Measurements from ENCODE around the gene INO80D. TPM values are rescaled to one million over a fixed set of nuclear protein-coding genes. Genes with fewer than 3 reads are reported as not detected.

Gene INO80D
- total and polyA plus RNA-seq, 2 of the 8 experiments (the other 6 are each of a cell fraction or from before 2014, with no cell fraction given), result 6.2 to 37.4 TPM

DNA sequence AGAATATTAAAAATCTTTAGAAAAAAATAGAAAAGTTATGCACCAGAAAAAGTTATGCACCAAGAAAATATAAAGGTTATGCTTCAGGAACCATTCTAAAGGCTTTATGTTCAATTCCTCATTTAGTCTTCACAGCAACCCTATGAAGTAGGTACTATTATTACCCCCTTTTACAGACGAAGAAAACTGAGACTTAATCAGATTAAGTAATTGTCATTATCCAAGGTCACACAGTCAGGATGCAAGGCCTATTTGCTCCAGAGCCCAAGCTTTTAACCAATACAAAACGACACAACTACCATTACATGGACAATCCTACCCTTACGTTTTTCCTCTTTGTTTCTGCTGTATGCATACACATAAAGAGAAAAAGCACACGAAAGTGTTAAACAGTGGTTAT is 5.0 kb downstream of the INO80D start:
- DNase-seq (ENCODE audit: low read depth in 1 of 2, low spot score in 2 of 2) (no peak), FAIRE-seq (no peak)
- Histone ChIP-seq H3K79me1 (ENCODE audit: low read depth, low read length) (no peaks in the 10 kb centered on the region; the same call in 1 of the 2 replicates), H3K23me2 (ENCODE audit: low read depth, low read length) (peaks cover 8% of the 10 kb centered on the region), H3K4me1 (replicated peaks in 1 of 4; ENCODE audit: control insufficient read depth in 3 of 4, insufficient read depth in 4 of 4, low read length in 3 of 4) (peaks cover 4 to 25% (median 19%) of the 10 kb centered on the region in 4 experiments; a peak in 6 of 7 replicates), H4K20me1 (replicated peaks in 1 of 2; ENCODE audit: control insufficient read depth in 1 of 2, insufficient read depth in 2 of 2, low read length in 2 of 2) (no peaks in the 10 kb centered on the region), H2BK20ac (ENCODE audit: low read length) (no peak overlapping the region), H2AFZ (ENCODE audit: low read length) (no peak overlapping the region), H3K18ac (ENCODE audit: extremely low read depth, low read length) (no peak overlapping the region; the same call in 1 of the 2 replicates), H4K8ac (ENCODE audit: extremely low read depth, insufficient read depth, low read length) (no peak overlapping the region), H2BK120ac (replicated peaks; ENCODE audit: low read depth, low read length) (no peak overlapping the region), H3K4me2 (ENCODE audit: insufficient read depth in 1 of 2, low read depth in 2 of 2, low read length in 2 of 2) (no peak overlapping the region; a peak in 1 of 4 replicates), H2BK12ac (ENCODE audit: low read depth, low read length) (peak overlapping the region; percentile 32), H4K5ac (ENCODE audit: insufficient read length, low read depth, low read length) (peak overlapping the region; percentile 71), H3K56ac (replicated peaks; ENCODE audit: insufficient read length, low read depth, low read length) (no peak overlapping the region), H2BK5ac (ENCODE audit: low read depth, low read length) (no peak overlapping the region), H3K9ac (replicated peaks in 1 of 4; ENCODE audit: extremely low read depth in 1 of 4, low read depth in 3 of 4, low read length in 3 of 4) (no peak overlapping the region), H3K14ac (ENCODE audit: insufficient read length) (no peak overlapping the region), H3K27ac (ENCODE audit: low read depth, low read length) (no peak overlapping the region; the same call in 1 of the 2 replicates), H3K23ac (ENCODE audit: insufficient read length) (no peak overlapping the region), H3K36me3 (ENCODE audit: control insufficient read depth in 2 of 4, insufficient read depth in 4 of 4, low read length in 3 of 4) (no peaks in the 10 kb centered on the region), H3K4me3 (ENCODE audit: extremely low read depth in 1 of 4, insufficient read depth in 2 of 4, low read depth in 3 of 4, low read length in 4 of 4) (peak overlapping the region in 1 of 4 experiments; percentile 19; a peak in 1 of 8 replicates), H2AK5ac (ENCODE audit: low read depth, low read length) (no peak overlapping the region), H3K27me3 (replicated peaks in 1 of 4; ENCODE audit: control insufficient read depth in 3 of 4, extremely low read depth in 1 of 4, insufficient read depth in 3 of 4, low read length in 3 of 4) (no peaks in the 10 kb centered on the region), H3K9me3 (ENCODE audit: insufficient read depth in 2 of 2, low read depth in 1 of 2, low read length in 1 of 2) (no peaks in the 10 kb centered on the region), H3K79me2 (ENCODE audit: control insufficient read depth in 1 of 2, insufficient read depth in 2 of 2, low read length in 2 of 2) (peaks cover 0 to 69% of the 10 kb centered on the region in 2 experiments; a peak in 3 of 4 replicates), H3K4ac (replicated peaks; ENCODE audit: insufficient read length, low read depth, low read length) (no peak overlapping the region), H2BK15ac (ENCODE audit: low read length) (no peak overlapping the region), H4K91ac (replicated peaks; ENCODE audit: insufficient read length, low read length) (peak overlapping the region; percentile 83)
- ChIA-PET POLR2A (ENCODE audit: partially characterized antibody) (interaction anchor here (1.4 to 1.8 kb wide), 4 partner anchors 10 to 32 kb away, joined by 3 to 9 read pairs (median 7); no protein-coding TSS in a partner anchor), CTCF (ENCODE audit: partially characterized antibody) (interaction anchor here (1.4 kb wide), 1 partner anchor 76 kb away, joined by 3 read pairs; no protein-coding TSS in a partner anchor)
- 55% methylated on average over 4 of the region's 4 CpGs; no CpG with 5 or more reads in 1 of the 2 experiments for WGBS, 2 experiments (ENCODE audit: extremely low coverage in 1 of 2, insufficient coverage in 1 of 2, insufficient read length in 1 of 2, insufficient replicate concordance in 2 of 2, low coverage in 1 of 2, low lambda C conversion rate in 2 of 2, missing lambda C conversion rate in 1 of 2)
- TF ChIP-seq HDAC6 (IDR thresholded peaks at IDR 0.05; ENCODE audit: low read depth, low read length), result no peak

Data from H1 (cell line).